Kidney epithelial cell (primary cell): Measurements from ENCODE around the gene MYH13. TPM values are rescaled to one million over a fixed set of nuclear protein-coding genes. Genes with fewer than 3 reads are reported as not detected.

Experiments used
- DNase-seq: peaks from one replicate; pipeline ENCODE4 v3.0.0-alpha.2; 2010; ENCODE audit warnings: low read depth
- H3K27me3 ChIP-seq: 2 replicates; pipeline ENCODE4 v1.6.0; 2011; ENCODE audit warnings: low read length; ENCODE audit not compliant: control insufficient read depth, insufficient read depth
- H3K36me3 ChIP-seq: 2 replicates; pipeline ENCODE4 v1.5.1; 2011; ENCODE audit warnings: low read length; ENCODE audit not compliant: control insufficient read depth, insufficient read depth
- H3K4me3 ChIP-seq: 2 replicates; pipeline ENCODE4 v1.5.1; 2011; ENCODE audit warnings: low read depth, mild to moderate bottlenecking, control low read depth, low read length
- total RNA-seq: library from RNA; depleted of rRNA; stranded (reverse); fragments of >200 nt; gene quantifications from 2 replicates; pipeline ENCODE4 v1.2.3, GENCODE V29; 2015
- TF ChIP-seq, protein P1 (sequence below): IDR thresholded peaks from 2 replicates; pipeline ENCODE4 v1.5.1; 2011; ENCODE audit warnings: mild to moderate bottlenecking, moderate library complexity, low read length, control low read depth, inconsistent platforms; ENCODE audit not compliant: insufficient read depth, poor library complexity, severe bottlenecking

MYH13 gene
- total RNA-seq, result not detected in 2 replicates

DNA sequence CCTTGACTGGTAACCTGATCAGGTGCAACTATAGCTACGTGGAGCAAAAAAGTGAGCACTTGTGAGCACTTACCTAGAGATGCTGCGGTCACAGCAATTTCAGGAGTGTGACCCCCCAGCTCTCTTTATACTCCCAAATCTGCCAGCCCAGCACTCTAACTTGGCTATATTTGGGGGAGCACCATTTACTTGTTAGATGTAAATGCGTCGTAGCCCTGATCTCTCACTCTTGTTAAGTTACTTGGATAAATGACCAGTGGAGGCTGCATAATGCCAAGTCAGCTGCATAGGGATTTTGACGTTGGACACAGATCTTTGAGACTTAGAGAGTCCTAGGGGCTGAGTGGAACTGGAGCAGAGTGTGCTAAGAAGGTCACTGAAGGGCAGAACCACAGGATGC, at the start of gene MYH13:
TSS of gene MYH13 (minus strand) at position 101 of the 400 bp plus-strand sequence. CDS start 8,476 bp downstream, outside the sequence.
- TF ChIP-seq, protein P1, sequence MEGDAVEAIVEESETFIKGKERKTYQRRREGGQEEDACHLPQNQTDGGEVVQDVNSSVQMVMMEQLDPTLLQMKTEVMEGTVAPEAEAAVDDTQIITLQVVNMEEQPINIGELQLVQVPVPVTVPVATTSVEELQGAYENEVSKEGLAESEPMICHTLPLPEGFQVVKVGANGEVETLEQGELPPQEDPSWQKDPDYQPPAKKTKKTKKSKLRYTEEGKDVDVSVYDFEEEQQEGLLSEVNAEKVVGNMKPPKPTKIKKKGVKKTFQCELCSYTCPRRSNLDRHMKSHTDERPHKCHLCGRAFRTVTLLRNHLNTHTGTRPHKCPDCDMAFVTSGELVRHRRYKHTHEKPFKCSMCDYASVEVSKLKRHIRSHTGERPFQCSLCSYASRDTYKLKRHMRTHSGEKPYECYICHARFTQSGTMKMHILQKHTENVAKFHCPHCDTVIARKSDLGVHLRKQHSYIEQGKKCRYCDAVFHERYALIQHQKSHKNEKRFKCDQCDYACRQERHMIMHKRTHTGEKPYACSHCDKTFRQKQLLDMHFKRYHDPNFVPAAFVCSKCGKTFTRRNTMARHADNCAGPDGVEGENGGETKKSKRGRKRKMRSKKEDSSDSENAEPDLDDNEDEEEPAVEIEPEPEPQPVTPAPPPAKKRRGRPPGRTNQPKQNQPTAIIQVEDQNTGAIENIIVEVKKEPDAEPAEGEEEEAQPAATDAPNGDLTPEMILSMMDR, result no peak
- Histone ChIP-seq H3K27me3 (peaks cover 3% of the 10 kb centered on the region), H3K4me3 (no peak within 1 kb of the TSS), H3K36me3 (no peaks in the 10 kb centered on the region)
- DNase-seq, result no peak

- DNase-seq, result no peak
- no peaks in the 10 kb centered on the region for H3K27me3 ChIP-seq
- no peaks in the 10 kb centered on the region for H3K36me3 ChIP-seq
- TF ChIP-seq, protein P1, result no peak
- H3K4me3 ChIP-seq, result no peak within 1 kb of the TSS
Measured at GRCh38 chr17:10421900-10422542, 49.2 kb upstream of the MYH13 start, which contains the start of gene MYH8. Gene MYH8, minus strand, starts transcription at chr17:10421950. Its CDS starts 1,723 bp downstream, at chr17:10420227.

GRCh38 chr17:10421211-10421610, 48.4 kb upstream of the MYH13 start:
- H3K27me3 ChIP-seq, result no peaks in the 10 kb centered on the region
- no peaks in the 10 kb centered on the region for H3K36me3 ChIP-seq
- H3K4me3 ChIP-seq, result no peak overlapping the region
- TF ChIP-seq, protein P1, result no peak
- no peak for DNase-seq

DNA sequence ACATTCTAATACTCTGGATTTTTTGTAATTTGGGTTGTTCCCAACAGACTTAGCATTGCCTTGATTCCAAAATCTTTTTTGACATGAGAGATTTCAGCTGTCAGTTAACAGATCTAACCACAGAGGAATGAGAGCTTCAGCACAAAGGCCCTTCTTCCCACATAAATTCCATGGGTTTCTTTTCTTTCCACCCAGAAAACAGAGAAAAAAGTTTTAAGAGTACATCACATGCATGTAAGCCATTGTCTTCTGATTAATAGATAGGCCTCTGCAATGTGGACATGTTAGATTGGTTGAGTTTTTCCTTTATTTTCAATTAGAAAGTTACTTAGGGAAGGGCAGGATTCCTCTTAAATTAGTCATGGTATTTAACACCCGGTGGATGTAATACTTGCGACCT, 48.0 kb upstream of the MYH13 start:
- TF ChIP-seq, protein P1, result no peak
- Histone ChIP-seq H3K4me3 (no peak overlapping the region), H3K27me3 (no peaks in the 10 kb centered on the region), H3K36me3 (no peaks in the 10 kb centered on the region)
- DNase-seq, result no peak

GRCh38 chr17:10417431-10417830, 44.6 kb upstream of the MYH13 start:
- H3K27me3 ChIP-seq, result peaks cover 2% of the 10 kb centered on the region
- no peak for DNase-seq
- TF ChIP-seq, protein P1, result no peak
- no peaks in the 10 kb centered on the region for H3K36me3 ChIP-seq
- no peak overlapping the region for H3K4me3 ChIP-seq

DNA sequence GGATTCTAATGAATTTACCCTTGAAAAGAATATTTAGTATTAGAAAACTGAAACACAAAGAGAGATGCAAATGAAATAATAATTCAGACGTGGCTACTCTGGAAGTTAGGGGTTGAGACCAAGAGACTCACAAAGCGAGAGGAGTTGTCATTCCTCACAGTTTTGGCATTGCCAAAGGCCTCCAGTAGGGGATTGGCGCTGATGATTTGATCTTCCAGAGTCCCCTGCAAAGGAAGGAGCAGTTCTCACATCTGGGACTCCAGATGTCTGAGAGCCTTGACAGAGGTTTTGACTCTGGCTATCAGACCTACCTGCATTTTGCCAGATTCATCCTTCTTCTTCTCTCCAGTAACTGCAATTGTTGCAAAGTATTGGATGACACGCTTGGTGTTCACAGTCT, 42.4 kb upstream of the MYH13 start:
- H3K36me3 ChIP-seq, result no peaks in the 10 kb centered on the region
- peaks cover 2% of the 10 kb centered on the region for H3K27me3 ChIP-seq
- TF ChIP-seq, protein P1, result no peak
- no peak for DNase-seq
- H3K4me3 ChIP-seq, result no peak overlapping the region
